IMR-90 (cell line): ENCODE results near the gene FAM131B. TPM values are rescaled to one million over a fixed set of nuclear protein-coding genes. Genes with fewer than 3 reads are reported as not detected.

ENCODE experiments used
- ATAC-seq: fragments of 200-7000 bp; cut with Tn5 transposase; 2 replicates; pipeline ENCODE4 v1.9.1; 2020; ENCODE audit warnings: low read depth, mild to moderate bottlenecking, moderate library complexity
- BruUV-seq: library from RNA; stranded (reverse); fragments of 400-500 nt; replicated peaks from 2 replicates; lab custom pipeline; 2021; lab: Mats Ljungman, UMichigan
- CTCF ChIA-PET: fragments of 300-600 bp; formaldehyde crosslinking; extraction: SDS; loops from one replicate; lab custom pipeline; 2021; ENCODE audit warnings: antibody characterized with exemption; lab: Yijun Ruan, JAX
- POLR2A ChIA-PET: fragments of 300-600 bp; sonication (Branson Sonifier 250); formaldehyde crosslinking; loops from one replicate; lab custom pipeline; 2022; ENCODE audit warnings: antibody characterized with exemption; ENCODE audit not compliant: unreplicated experiment; lab: Charles Lee
- DNase-seq: peaks from one replicate; pipeline ENCODE4 v3.0.0; 2013
- H2AFZ ChIP-seq: replicated peaks from 2 replicates; pipeline ENCODE3; 2013; ENCODE audit warnings: low read length, mild to moderate bottlenecking; ENCODE audit not compliant: poor library complexity
- H2AK5ac ChIP-seq: 2 replicates; pipeline ENCODE4 v1.6.1; 2013; ENCODE audit warnings: low read depth, low read length, inconsistent platforms
- H2AK9ac ChIP-seq: replicated peaks from 2 replicates; pipeline ENCODE3; 2013; ENCODE audit warnings: mild to moderate bottlenecking, low read depth, low read length, moderate library complexity; ENCODE audit not compliant: poor library complexity
- H2BK120ac ChIP-seq: 2 replicates; pipeline ENCODE4 v1.6.1; 2013; ENCODE audit warnings: low read depth, low read length, inconsistent platforms
- H2BK15ac ChIP-seq: 3 replicates; pipeline ENCODE4 v1.6.1; 2013; ENCODE audit warnings: low read depth, low read length, inconsistent platforms
- H2BK20ac ChIP-seq: 2 replicates; pipeline ENCODE4 v1.6.1; 2013; ENCODE audit warnings: low read depth, mild to moderate bottlenecking, inconsistent platforms, low read length, moderate library complexity
- H2BK5ac ChIP-seq: 2 replicates; pipeline ENCODE4 v1.6.1; 2013; ENCODE audit warnings: mild to moderate bottlenecking, low read depth, low read length, inconsistent platforms; ENCODE audit not compliant: poor library complexity, severe bottlenecking
- H3K14ac ChIP-seq: replicated peaks from 2 replicates; pipeline ENCODE4 v1.6.1; 2013; ENCODE audit warnings: low read depth, low read length, inconsistent platforms
- H3K18ac ChIP-seq: 2 replicates; pipeline ENCODE4 v1.6.1; 2013; ENCODE audit warnings: low read depth, low read length, control low read depth
- H3K23ac ChIP-seq: 2 replicates; pipeline ENCODE4 v1.6.1; 2013; ENCODE audit warnings: low read depth, low read length, inconsistent platforms
- H3K27ac ChIP-seq: 2 replicates; pipeline ENCODE4 v1.5.1; 2013; ENCODE audit warnings: mild to moderate bottlenecking, control low read depth, low read length; ENCODE audit not compliant: insufficient read depth
- H3K27me3 ChIP-seq: 2 replicates; pipeline ENCODE4 v1.6.1; 2013; ENCODE audit warnings: low read length; ENCODE audit not compliant: control insufficient read depth, insufficient read depth
- H3K36me3 ChIP-seq: 2 replicates; pipeline ENCODE4 v1.6.1; 2013; ENCODE audit warnings: low read length, mixed read lengths; ENCODE audit not compliant: control insufficient read depth, insufficient read depth
- H3K4ac ChIP-seq: 2 replicates; pipeline ENCODE4 v1.6.1; 2013; ENCODE audit warnings: low read depth, low read length, inconsistent platforms
- H3K4me1 ChIP-seq: 2 replicates; pipeline ENCODE4 v1.6.1; 2013; ENCODE audit warnings: low read length, mixed read lengths; ENCODE audit not compliant: control insufficient read depth, insufficient read depth
- H3K4me2 ChIP-seq: 2 replicates; pipeline ENCODE4 v1.6.1; 2013; ENCODE audit warnings: low read depth, mild to moderate bottlenecking, control low read depth, low read length, moderate library complexity
- H3K4me3 ChIP-seq: 2 replicates; pipeline ENCODE4 v1.5.1; 2013; ENCODE audit warnings: low read depth, mild to moderate bottlenecking, control low read depth, low read length, moderate library complexity; ENCODE audit not compliant: insufficient read depth
- H3K56ac ChIP-seq: 2 replicates; pipeline ENCODE4 v1.6.1; 2013; ENCODE audit warnings: low read length, inconsistent platforms; ENCODE audit not compliant: insufficient read depth; ENCODE audit errors: extremely low read depth
- H3K79me1 ChIP-seq, 2 experiments: 2 replicates each; pipeline ENCODE4 v1.6.1; 2013; ENCODE audit warnings: low read length in 2 of 2, inconsistent platforms in 1 of 2, low read depth in 1 of 2
- H3K9ac ChIP-seq: 2 replicates; pipeline ENCODE4 v1.6.1; 2013; ENCODE audit warnings: low read depth, low read length, control low read depth
- H3K9me1 ChIP-seq: 2 replicates; pipeline ENCODE4 v1.6.1; 2013; ENCODE audit warnings: low read length, inconsistent platforms; ENCODE audit not compliant: insufficient read depth
- H3K9me3 ChIP-seq: 2 replicates; pipeline ENCODE4 v1.6.1; 2013; ENCODE audit warnings: low read length; ENCODE audit not compliant: control insufficient read depth, insufficient read depth
- H4K20me1 ChIP-seq: 2 replicates; pipeline ENCODE4 v1.6.1; 2013; ENCODE audit warnings: low read length, inconsistent platforms; ENCODE audit not compliant: insufficient read depth
- H4K5ac ChIP-seq: 2 replicates; pipeline ENCODE4 v1.6.1; 2013; ENCODE audit warnings: mild to moderate bottlenecking, low read depth, low read length, control low read depth
- H4K8ac ChIP-seq, 2 experiments: 2 replicates each; pipeline ENCODE4 v1.6.1; 2013; ENCODE audit warnings: low read depth in 2 of 2, low read length in 2 of 2, control low read depth in 1 of 2, inconsistent platforms in 1 of 2
- H4K91ac ChIP-seq: 2 replicates; pipeline ENCODE4 v1.6.1; 2013; ENCODE audit warnings: low read depth, low read length, inconsistent platforms; ENCODE audit not compliant: insufficient read depth
- BHLHE40 ChIP-seq: fragments of 150-350 bp; IDR thresholded peaks from 2 replicates; pipeline ENCODE4 v1.6.1; 2016; ENCODE audit warnings: mild to moderate bottlenecking, low read depth, low read length
- CEBPB ChIP-seq: IDR thresholded peaks from 2 replicates; pipeline ENCODE4 v1.6.1; 2012; ENCODE audit warnings: low read depth, low read length, improper control_type of control experiment
- FOS ChIP-seq: fragments of 150-350 bp; IDR thresholded peaks from 2 replicates; pipeline ENCODE4 v1.6.1; 2016; ENCODE audit warnings: low read depth, low read length
- RAD21 ChIP-seq: IDR thresholded peaks from 2 replicates; pipeline ENCODE4 v1.6.1; 2012; ENCODE audit warnings: low read length, improper control_type of control experiment
- WGBS, 2 experiments: methylation state at CpG; one replicate each; pipeline versions ENCODE4 v1.1.5 to v1.1.7; 2013; ENCODE audit warnings: missing lambda C conversion rate in 2 of 2; ENCODE audit not compliant: insufficient read length in 1 of 2; ENCODE audit errors: extremely low coverage in 2 of 2; 5-methylcytosine and 5-hydroxymethylcytosine counted together
- dilution Hi-C: fragments of 300-500 bp; cut with HindIII; formaldehyde crosslinking; loops from one replicate; pipeline ENCODE4 v1.14.3; 2018; ENCODE audit warnings: low sequenced_read_pairs; ENCODE audit not compliant: unreplicated experiment
- in situ Hi-C: fragments of 300-500 bp; cut with MboI; formaldehyde crosslinking; loops from 3 replicates; pipeline ENCODE4 v1.14.3; 2019; ENCODE audit warnings: low sequenced_read_pairs, inconsistent platforms, mixed read lengths
- intact Hi-C: fragments of 100-400 bp; cut with micrococcal nuclease; formaldehyde crosslinking; loops from 2 replicates; pipeline ENCODE4 v1.10.0; 2022
- polyA plus RNA-seq, 3 experiments: library from polyadenylated mRNA; depleted of rRNA; stranded (reverse); fragments of >200 nt; gene quantifications; 2 replicates each; pipeline ENCODE4 v1.2.3, GENCODE V29; 2012; ENCODE audit warnings: low replicate concordance in 1 of 3
- total RNA-seq: library from RNA; depleted of rRNA; stranded (reverse); fragments of >200 nt; gene quantifications from 2 replicates; pipeline ENCODE4 v1.2.3, GENCODE V29; 2012
- TF ChIP-seq, protein P1 (sequence below): fragments of 150-350 bp; IDR thresholded peaks from 2 replicates; pipeline ENCODE4 v1.6.1; 2017; ENCODE audit warnings: mild to moderate bottlenecking, antibody characterized with exemption, low read length, low read depth

Gene FAM131B
- total and polyA plus RNA-seq, 2 of the 4 experiments (the other 2 are of a cell fraction) = 3.4 to 4.3 TPM

DNA sequence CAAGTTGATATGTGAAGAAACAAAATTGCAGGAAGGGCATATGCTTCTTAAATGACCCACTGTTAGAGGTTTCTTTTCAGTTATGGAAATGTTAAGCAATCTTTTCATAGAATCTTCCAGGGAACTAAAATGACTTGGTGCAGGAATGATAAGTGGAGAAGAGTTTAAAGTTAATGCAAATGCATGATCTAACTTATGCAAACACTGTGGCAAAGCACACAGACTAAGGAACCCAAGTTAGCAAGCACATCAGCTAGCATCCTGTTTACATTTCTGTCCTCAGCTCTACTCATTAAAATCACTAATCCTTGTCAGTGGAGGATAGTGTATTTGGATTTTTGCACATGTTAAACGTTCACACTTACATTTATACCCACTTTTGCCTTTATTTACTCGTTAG, 37.3 kb downstream of the FAM131B start:
- Histone ChIP-seq H4K8ac (no peak overlapping the region), H3K9me1 (no peaks in the 10 kb centered on the region), H3K56ac (no peak overlapping the region), H2BK20ac (no peak overlapping the region), H3K79me1 (no peaks in the 10 kb centered on the region), H2BK15ac (no peak overlapping the region), H4K91ac (no peak overlapping the region), H3K36me3 (no peaks in the 10 kb centered on the region), H3K9ac (no peak overlapping the region), H2AK5ac (no peak overlapping the region), H3K14ac (no peak overlapping the region), H3K23ac (no peak overlapping the region), H3K27ac (no peak overlapping the region), H3K4me1 (peaks cover 4% of the 10 kb centered on the region; the same call in 1 of the 2 replicates), H3K4ac (no peak overlapping the region), H4K5ac (no peak overlapping the region), H3K4me2 (no peak overlapping the region), H2AK9ac (no peak overlapping the region), H3K9me3 (no peaks in the 10 kb centered on the region), H3K27me3 (no peaks in the 10 kb centered on the region), H2BK5ac (no peak overlapping the region), H2BK120ac (no peak overlapping the region), H2AFZ (no peak overlapping the region), H3K18ac (no peak overlapping the region), H4K20me1 (no peaks in the 10 kb centered on the region), H3K4me3 (no peak overlapping the region)
- ATAC-seq (peak; percentile 93), DNase-seq (peak; percentile 78)
- TF ChIP-seq, protein P1, sequence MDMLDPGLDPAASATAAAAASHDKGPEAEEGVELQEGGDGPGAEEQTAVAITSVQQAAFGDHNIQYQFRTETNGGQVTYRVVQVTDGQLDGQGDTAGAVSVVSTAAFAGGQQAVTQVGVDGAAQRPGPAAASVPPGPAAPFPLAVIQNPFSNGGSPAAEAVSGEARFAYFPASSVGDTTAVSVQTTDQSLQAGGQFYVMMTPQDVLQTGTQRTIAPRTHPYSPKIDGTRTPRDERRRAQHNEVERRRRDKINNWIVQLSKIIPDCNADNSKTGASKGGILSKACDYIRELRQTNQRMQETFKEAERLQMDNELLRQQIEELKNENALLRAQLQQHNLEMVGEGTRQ = no peak
- TF ChIP-seq CEBPB = peak; percentile 63
- TF ChIP-seq FOS = no peak
- TF ChIP-seq RAD21 = no peak
- no peak for TF ChIP-seq BHLHE40
- ChIA-PET CTCF (no interaction called here), POLR2A (no interaction called here)
- no TSS peak for BruUV-seq
- in situ Hi-C loops (no loop called here), intact Hi-C loops (no loop called here), dilution Hi-C loops (no loop called here)
- WGBS, 2 experiments = no CpG with 5 or more reads among the region's 2 CpGs
